ENCODE results near the gene PLEKHO2. TPM values are rescaled to one million over a fixed set of nuclear protein-coding genes. Genes with fewer than 3 reads are reported as not detected.

PLEKHO2 gene
- total RNA-seq, 1 donor from 2014 or later, result 15.7 TPM

DNA sequence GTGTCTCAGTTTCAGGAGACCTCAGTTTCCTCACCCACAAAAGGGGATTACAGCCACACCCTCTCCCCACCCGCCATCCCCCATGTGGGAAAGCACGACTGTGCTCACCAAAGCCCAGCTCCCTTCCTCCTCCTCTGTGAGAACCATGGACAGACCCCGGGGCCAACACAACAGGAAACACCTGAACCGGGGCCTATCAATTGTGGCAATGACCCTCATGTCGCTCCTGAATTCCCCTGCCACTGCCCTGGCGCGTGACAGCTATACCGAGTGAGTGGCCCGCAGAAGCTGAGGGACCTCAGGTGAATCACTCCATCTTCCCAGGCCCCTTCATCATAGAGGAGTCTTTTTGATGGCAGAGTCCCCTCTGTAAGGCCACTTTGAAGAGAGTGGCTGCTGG, 28.6 kb downstream of the PLEKHO2 start:
- H3K27ac Mint-ChIP-seq, result no peak overlapping the region
- no peaks in the 10 kb centered on the region for H3K27me3 Mint-ChIP-seq

DNA sequence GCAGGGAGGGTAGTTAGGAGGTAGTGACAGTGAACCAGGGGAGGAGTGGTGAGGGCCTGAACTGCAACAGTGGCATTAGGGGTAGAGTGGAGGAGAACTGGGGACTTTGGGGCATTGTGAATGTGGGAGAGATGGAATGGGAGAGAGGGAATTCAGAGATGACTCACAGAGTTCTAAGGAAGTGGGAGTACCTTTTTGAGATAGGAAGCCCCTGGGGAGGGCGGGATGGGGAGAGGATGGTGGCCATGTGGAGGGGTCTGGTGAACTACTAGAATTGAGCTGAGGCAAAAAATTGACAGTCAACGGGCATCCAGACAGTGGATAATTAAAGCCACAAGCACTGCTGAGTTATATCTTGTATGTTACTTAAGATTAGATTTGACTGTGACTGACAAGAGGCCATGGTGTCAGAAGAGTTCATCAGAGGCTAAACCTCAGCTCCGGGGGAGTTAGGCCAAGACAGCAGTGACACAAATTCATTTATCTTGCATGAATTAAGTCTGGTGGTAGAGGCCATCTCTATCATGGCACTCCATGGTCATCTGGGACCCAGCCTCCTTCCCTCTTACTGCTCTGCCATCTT, 34.0 kb downstream of the PLEKHO2 start:
- no peaks in the 10 kb centered on the region for H3K27me3 Mint-ChIP-seq
- H3K4me1 Mint-ChIP-seq, result peaks cover 32% of the 10 kb centered on the region
- H3K27ac Mint-ChIP-seq, result peak overlapping the region; percentile 18
- no peaks in the 10 kb centered on the region for H3K9me3 Mint-ChIP-seq
- intact Hi-C loops (cut with micrococcal nuclease), result no loop called here
- H3K36me3 Mint-ChIP-seq (ENCODE audit: low read depth), result no peaks in the 10 kb centered on the region
- H3K4me3 Mint-ChIP-seq, result no peak overlapping the region
- DNase-seq, result no peak

More for the DNA sequence above, 28.6 kb downstream of the PLEKHO2 start:
- Mint-ChIP-seq H3K4me3 (no peak overlapping the region), H3K9me3 (no peaks in the 10 kb centered on the region), H3K4me1 (peaks cover 10% of the 10 kb centered on the region), H3K36me3 (ENCODE audit: low read depth) (peaks cover 23% of the 10 kb centered on the region)
- intact Hi-C loops (cut with micrococcal nuclease), result no loop called here
- no peak for DNase-seq

DNA sequence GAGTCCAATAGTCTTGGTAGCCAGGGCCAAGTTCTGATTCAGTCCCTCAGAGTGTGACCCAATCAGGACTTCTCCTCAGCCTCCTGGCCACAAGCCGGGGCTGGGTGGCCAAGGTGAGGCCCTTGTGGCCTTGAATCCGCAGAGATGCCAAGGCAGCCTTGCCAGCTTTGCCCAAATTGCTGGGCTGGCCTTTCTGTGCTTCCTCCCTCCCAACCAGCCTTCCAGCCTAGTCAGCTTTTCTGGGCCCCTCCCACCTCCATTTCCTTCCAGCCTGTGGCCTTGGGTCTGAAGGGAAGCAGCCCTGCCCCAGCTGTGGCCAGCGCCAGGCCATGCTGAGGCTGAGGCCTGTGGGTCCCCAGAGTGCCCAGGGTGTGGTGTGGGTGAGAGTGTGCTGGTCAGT, 35.7 kb downstream of the PLEKHO2 start:
- peak; percentile 76 for DNase-seq
- H3K36me3 Mint-ChIP-seq (ENCODE audit: low read depth), result no peaks in the 10 kb centered on the region
- intact Hi-C loops (cut with micrococcal nuclease), result no loop called here
- no peaks in the 10 kb centered on the region for H3K27me3 Mint-ChIP-seq
- no peak overlapping the region for H3K4me3 Mint-ChIP-seq
- H3K4me1 Mint-ChIP-seq, result peaks cover 40% of the 10 kb centered on the region
- peak overlapping the region; percentile 73 for H3K27ac Mint-ChIP-seq
- no peaks in the 10 kb centered on the region for H3K9me3 Mint-ChIP-seq

DNA sequence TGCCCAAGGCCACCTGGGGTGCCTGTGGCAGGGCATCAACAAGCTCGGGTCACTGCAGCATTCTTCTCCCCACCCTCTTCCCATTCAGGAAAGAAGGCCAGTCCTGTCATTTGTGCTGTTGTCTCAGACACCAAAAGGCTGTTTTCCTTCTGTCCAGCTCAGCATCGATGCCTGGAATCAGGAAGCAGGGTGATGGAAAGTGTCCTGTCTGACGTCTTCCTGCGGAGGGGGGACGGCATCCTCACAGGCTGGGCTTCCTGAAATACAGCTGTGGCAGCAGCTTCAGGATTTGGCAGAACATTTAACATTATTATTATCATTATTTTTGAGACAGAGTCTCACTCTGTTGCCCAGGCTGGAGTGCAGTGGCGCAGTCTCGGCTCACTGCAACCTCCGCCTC, 37.0 kb downstream of the PLEKHO2 start:
- Mint-ChIP-seq H3K27ac (no peak overlapping the region), H3K36me3 (ENCODE audit: low read depth) (no peaks in the 10 kb centered on the region), H3K27me3 (no peaks in the 10 kb centered on the region), H3K4me3 (no peak overlapping the region), H3K4me1 (peaks cover 47% of the 10 kb centered on the region), H3K9me3 (no peaks in the 10 kb centered on the region)
- DNase-seq, result no peak
- intact Hi-C loops (cut with micrococcal nuclease), result no loop called here

DNA sequence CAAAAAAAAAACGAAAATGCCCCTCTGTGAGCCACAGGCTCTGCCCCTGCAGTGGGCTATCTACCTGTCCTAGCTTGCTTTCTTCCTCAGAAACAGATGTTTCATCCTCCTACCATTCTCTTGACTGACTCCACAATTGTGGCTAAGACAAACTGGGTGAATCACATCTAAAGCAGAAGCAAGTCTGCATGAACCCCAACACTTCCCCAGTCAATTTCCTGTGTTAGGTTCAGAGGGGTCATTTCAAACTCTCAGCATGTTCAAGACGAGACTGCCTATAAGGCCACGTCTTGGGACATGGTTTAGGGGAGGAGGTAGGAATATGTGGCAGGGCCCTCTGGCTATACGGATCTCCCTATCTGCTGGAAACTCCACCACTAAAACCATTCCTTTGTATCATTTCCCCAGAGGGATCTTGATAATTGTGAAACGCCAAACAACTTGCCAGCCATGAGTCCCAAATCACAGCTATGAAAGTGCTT, 41.4 kb downstream of the PLEKHO2 start:
- Mint-ChIP-seq H3K4me1 (peaks cover 33% of the 10 kb centered on the region), H3K36me3 (ENCODE audit: low read depth) (no peaks in the 10 kb centered on the region), H3K9me3 (no peaks in the 10 kb centered on the region), H3K4me3 (peak overlapping the region; percentile 80), H3K27me3 (no peaks in the 10 kb centered on the region), H3K27ac (peak overlapping the region; percentile 93)
- peak; percentile 79 for DNase-seq
- intact Hi-C loops (cut with micrococcal nuclease), result loop anchor here (1.0 to 2.0 kb wide), 2 partner anchors 10 to 38 kb away; no protein-coding TSS in a partner anchor

DNA sequence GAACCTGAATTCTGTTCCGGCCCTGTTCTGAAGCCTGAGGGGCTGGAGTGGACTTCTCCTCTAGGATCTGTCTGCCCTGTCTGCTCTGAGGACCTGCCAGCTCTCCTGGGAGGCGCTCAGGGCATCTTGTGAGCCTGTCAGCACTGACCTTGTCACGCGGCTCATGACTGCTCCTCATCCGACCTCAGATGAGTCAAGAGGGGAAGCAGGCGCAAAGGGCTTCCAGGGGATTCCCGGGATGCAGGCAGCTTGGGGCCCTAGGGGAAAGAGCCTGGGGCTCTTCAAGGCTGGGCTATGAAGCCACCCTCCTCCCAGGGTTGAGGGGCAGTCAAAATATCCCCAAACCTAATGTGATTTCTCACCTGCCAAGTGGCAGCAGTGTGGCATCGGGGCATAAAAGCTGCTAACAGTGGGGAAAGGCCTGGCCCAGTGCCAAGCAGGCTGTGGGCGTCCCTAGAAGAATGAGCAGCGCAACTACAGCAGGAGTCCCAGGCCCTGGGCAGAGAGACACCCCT, 42.3 kb downstream of the PLEKHO2 start:
- Mint-ChIP-seq H3K27me3 (no peaks in the 10 kb centered on the region), H3K36me3 (ENCODE audit: low read depth) (no peaks in the 10 kb centered on the region), H3K4me1 (peaks cover 27% of the 10 kb centered on the region), H3K9me3 (no peaks in the 10 kb centered on the region), H3K27ac (peak overlapping the region; percentile 93), H3K4me3 (peak overlapping the region; percentile 80)
- intact Hi-C loops (cut with micrococcal nuclease), result loop anchor here (1.0 to 2.0 kb wide), 2 partner anchors 9 to 39 kb away; no protein-coding TSS in a partner anchor
- DNase-seq, result peak; percentile 82

DNA sequence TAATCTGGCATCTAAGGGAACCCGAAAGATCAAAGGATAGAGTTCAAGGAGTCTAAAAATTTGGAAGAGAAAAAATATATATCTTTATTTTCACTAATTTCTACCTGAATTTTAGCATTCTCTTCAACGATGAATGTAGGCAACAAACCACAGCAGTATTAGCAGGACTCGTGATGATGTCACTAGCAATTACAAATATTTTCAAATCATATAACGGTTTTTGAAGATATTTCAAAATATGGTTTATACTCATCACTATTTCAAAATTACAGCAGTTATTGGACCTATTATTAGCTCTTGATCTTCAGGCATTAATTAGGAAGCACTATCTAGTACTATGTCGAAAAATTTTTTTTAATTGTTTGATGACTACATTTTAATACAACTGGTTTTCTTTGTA, 43.0 kb downstream of the PLEKHO2 start:
- Mint-ChIP-seq H3K9me3 (no peaks in the 10 kb centered on the region), H3K36me3 (ENCODE audit: low read depth) (no peaks in the 10 kb centered on the region), H3K27ac (peak overlapping the region; percentile 41), H3K27me3 (no peaks in the 10 kb centered on the region), H3K4me3 (no peak overlapping the region), H3K4me1 (peaks cover 27% of the 10 kb centered on the region)
- intact Hi-C loops (cut with micrococcal nuclease), result no loop called here
- no peak for DNase-seq

DNA sequence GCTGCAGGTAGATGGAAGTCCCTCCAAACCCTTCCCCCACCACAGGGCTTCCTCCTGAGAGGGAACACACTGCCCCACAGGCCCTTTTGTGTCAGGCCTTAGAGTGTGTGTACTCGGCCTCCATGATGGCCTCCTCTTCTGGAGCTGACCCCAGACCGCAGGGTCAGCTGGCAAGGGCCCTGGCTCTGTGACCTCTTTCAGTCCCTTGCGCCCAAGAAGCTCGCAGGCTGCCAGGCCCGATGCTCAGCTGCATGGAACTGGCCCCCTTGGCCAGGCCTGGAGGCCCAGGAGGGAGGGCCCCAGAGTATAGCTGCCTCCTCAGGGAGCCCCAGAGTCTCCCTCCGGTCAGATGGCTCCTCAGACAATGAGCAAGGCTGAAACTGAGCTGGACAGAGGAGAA, 46.6 kb downstream of the PLEKHO2 start:
- Mint-ChIP-seq H3K9me3 (no peaks in the 10 kb centered on the region), H3K27me3 (no peaks in the 10 kb centered on the region), H3K36me3 (ENCODE audit: low read depth) (no peaks in the 10 kb centered on the region), H3K27ac (no peak overlapping the region), H3K4me3 (no peak overlapping the region), H3K4me1 (peaks cover 37% of the 10 kb centered on the region)
- intact Hi-C loops (cut with micrococcal nuclease), result no loop called here
- no peak for DNase-seq

DNA sequence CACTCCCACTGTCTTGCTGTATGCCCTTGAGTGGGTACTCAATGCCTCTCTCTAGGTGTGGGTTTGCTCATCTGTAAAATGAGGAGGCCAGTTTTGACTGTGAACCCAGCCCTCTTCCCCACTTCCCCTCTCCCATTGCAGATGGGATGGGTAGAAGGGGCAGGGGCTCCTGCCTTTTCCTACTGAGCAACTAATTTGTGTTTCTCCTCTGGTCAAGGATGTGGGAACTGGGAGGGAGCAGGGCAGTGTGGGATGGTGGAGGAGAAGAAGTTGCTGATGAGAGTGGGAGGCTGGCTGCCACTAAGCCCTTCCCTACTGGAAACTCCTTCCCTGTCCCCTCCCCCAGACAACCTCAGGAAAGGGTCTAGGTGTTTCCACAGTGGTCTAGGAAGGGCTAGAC, 49.8 kb downstream of the PLEKHO2 start:
- intact Hi-C loops (cut with micrococcal nuclease), result loop anchor here (5.0 to 10.0 kb wide), 5 partner anchors 96 to 1397 kb away; partner anchors contain the start of genes RNU5A-1 and SPG21
- peaks cover 55% of the 10 kb centered on the region for H3K4me1 Mint-ChIP-seq
- H3K27ac Mint-ChIP-seq, result peak overlapping the region; percentile 99
- H3K4me3 Mint-ChIP-seq, result peak overlapping the region; percentile 99
- no peaks in the 10 kb centered on the region for H3K36me3 Mint-ChIP-seq (ENCODE audit: low read depth)
- no peaks in the 10 kb centered on the region for H3K9me3 Mint-ChIP-seq
- no peaks in the 10 kb centered on the region for H3K27me3 Mint-ChIP-seq
- no peak for DNase-seq

DNA sequence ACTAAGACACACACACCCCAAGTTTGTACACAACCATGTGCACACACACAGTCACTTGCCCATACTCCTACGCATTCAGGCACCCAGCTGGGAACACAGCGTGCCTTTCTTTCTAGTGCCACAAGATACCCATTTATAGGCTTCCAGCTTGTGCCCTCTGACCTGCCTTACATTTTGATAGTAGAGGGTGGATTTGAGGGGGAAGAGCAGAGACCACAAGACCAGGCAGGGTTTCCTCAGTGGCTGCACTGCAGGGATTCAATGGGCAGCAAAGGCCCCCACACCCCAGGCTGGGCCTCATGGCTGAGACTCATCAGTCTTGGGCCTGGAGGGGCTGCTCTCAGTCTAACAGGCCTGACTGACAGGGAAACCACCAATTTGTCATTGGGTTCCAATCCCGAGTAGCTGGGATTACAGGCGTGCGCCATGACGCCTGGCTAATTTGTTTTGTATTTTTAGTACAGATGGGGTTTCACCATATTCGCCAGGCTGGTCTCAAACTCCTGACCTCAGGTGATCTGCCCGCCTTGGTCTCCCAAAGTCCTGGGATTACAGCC, 51.2 kb downstream of the PLEKHO2 start:
- intact Hi-C loops (cut with micrococcal nuclease), result loop anchor here (1.0 to 10.0 kb wide), 7 partner anchors 10 to 1398 kb away; partner anchors contain the start of genes PLEKHO2, RNU5A-1 and SPG21
- peak; percentile 73 for DNase-seq
- H3K4me1 Mint-ChIP-seq, result peaks cover 66% of the 10 kb centered on the region

DNA sequence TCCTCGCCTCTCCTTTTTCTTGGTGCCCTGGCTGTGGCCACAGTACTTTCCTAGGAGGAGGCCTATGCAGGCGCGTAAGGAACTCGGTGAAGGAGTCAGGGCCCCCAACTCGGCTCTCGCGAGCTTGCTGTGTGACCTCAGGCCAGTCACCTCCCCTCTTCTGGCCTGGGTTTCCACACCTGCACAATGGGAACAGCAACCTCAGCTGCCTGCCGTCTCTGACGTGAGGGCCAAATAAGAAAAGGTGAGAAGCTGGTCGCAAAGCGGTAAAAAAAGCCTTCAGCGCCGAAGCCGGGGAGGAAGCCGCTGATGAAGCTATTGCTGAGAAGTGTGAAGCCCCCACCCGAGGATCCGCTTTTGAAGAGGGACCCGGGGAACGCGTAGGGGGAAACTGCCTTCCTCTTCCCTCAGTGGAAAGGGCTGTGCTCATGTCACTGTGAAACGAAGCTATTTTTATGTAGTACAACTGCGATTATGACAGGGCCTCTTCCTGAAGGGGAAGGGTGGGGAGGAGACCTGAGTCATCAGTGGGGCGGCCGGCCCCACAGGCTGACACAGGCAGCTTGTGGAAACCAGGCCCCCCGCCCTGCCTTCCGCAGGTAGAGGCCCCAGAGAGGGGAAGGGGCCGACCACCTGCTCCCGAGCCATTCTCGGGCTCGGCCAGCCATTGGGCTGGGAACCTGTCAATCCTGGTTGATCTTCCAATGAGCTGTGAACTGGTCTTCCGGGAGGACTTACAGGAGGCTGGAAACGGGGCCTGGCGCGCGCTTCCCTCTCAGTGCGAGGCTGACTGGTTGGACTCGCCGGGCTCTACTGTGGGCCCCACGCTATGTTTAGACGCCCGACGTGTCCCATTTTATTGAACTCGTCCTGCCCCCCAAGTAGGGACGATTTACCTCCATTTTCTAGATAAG, 52.0 kb downstream of the PLEKHO2 start:
- no peaks in the 10 kb centered on the region for H3K9me3 Mint-ChIP-seq
- peak; percentile 99 for DNase-seq
- peak overlapping the region; percentile 99 for H3K4me3 Mint-ChIP-seq
- H3K27me3 Mint-ChIP-seq, result no peaks in the 10 kb centered on the region
- no peaks in the 10 kb centered on the region for H3K36me3 Mint-ChIP-seq (ENCODE audit: low read depth)
- H3K27ac Mint-ChIP-seq, result peak overlapping the region; percentile 99
- intact Hi-C loops (cut with micrococcal nuclease), result loop anchor here (1.0 to 10.0 kb wide), 10 partner anchors 10 to 1399 kb away; partner anchors contain the start of genes ANKDD1A, PIF1, PLEKHO2 and RNU5A-1
- peaks cover 68% of the 10 kb centered on the region for H3K4me1 Mint-ChIP-seq

More for the DNA sequence above, 51.2 kb downstream of the PLEKHO2 start:
- Mint-ChIP-seq H3K27ac (peak overlapping the region; percentile 99), H3K4me3 (peak overlapping the region; percentile 99), H3K27me3 (no peaks in the 10 kb centered on the region), H3K9me3 (no peaks in the 10 kb centered on the region), H3K36me3 (ENCODE audit: low read depth) (no peaks in the 10 kb centered on the region)

DNA sequence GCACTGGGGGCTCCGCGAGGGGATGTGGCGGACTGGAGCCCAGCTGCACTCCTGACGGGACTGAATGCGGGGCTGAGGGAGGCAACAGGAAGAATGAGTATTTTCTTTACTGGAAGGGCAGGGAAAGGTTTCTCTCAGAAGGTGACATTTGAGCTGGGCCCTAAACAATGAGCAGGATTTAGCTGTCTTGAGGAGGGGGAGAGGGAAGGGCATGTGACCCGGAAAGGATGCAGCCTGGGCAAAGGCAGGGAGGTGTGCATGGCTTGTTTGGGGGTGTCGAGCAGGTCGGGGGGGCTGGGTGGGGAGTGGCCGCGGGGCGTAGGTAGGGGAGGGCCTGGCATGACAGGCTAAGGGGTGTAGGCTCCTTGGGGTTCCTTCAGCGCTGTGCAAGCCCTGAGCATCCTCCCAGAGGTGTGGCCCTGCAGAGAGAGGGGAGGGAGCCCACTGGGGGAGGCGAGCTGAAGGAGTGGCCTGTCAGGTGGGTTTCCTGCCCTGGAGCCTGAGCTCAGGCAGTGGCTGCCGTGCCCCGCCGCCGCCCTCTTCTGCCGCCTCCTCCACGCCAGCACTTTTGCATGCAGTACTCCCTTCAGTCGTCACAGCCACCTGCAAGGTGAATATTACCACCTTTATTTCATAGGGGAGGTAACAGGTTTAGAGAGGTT, 52.8 kb downstream of the PLEKHO2 start:
- Mint-ChIP-seq H3K27ac (peak overlapping the region; percentile 99), H3K36me3 (ENCODE audit: low read depth) (peaks cover 4% of the 10 kb centered on the region), H3K4me1 (peaks cover 68% of the 10 kb centered on the region), H3K4me3 (peak overlapping the region; percentile 99), H3K9me3 (no peaks in the 10 kb centered on the region), H3K27me3 (no peaks in the 10 kb centered on the region)
- intact Hi-C loops (cut with micrococcal nuclease), result loop anchor here (1.0 to 10.0 kb wide), 9 partner anchors 11 to 1400 kb away; partner anchors contain the start of genes ANKDD1A, PIF1, RNU5A-1 and SPG21
- DNase-seq, result peak; percentile 96
